Heart left ventricle (tissue), 13 donors: ENCODE data around the gene SLIT1.

Experiments used
- CTCF ChIP-seq, 12 donors: fragments of 200-600 bp; sonication (generic) in 4 of 12; IDR thresholded peaks; one replicate each; pipeline versions ENCODE4 v1.5.0 to v1.8.0; 2018 to 2022; ENCODE audit warnings: antibody characterized with exemption in 12 of 12, mild to moderate bottlenecking in 5 of 12
- POLR2A ChIP-seq, 2 donors: fragments of 450-650 bp; IDR thresholded peaks; one replicate each; pipeline ENCODE4 v1.6.1; 2017; ENCODE audit warnings: antibody characterized with exemption in 2 of 2, mild to moderate bottlenecking in 2 of 2, moderate library complexity in 2 of 2
- donor health status: ischemic (EF 13 %, LVEDD 7.1; RV severe dilation, severe dysfunction).
- donor health status: DM: no; HTN: yes; CAD: no.
- donor health status: DM: no; HTN: no; CAD: no.
- donor health status: ischemic (EF 25% LVEDD 6.9; RV normal size, moderate dysfunction).
- donor health status: ischemic (EF 25% LVEDD 5.7; RV mildly dilated, moderate dysfunction).
- donor health status: ischemic (EF 35%, LVEDD 5.7; RV mildly dilated, moderate dysfunction).
- donor health status: nonischemic (EF 11% LVEDD 7.7; RV severe dilation, severe dysfunction).
- donor health status: DM: yes; HTN: yes; CAD: no.
- donor health status: PGD.
- donor health status: ischemic (EF 29% LVEDD 5.4; RV normal size, mild dysfunction).
- donor health status: nonischemic (EF 23%, LVEDD 6.1; RV moderate dilation, normal function).

- TF ChIP-seq CTCF (IDR thresholded peaks at IDR 0.05), result no peak
- no peak for TF ChIP-seq POLR2A (IDR thresholded peaks at IDR 0.05)
Observed at GRCh38 chr10:97132273-97132672, 53.5 kb downstream of the SLIT1 start.
